ENCODE data around the gene TIPARP. TPM values are rescaled to one million over a fixed set of nuclear protein-coding genes. Genes with fewer than 3 reads are reported as not detected.
"Not testable (repeated sequence)": the region's sequence is repeated elsewhere in the genome, so short reads cannot be mapped to it uniquely, and the experiment has no call there.

TIPARP gene
- total and polyA plus RNA-seq, 4 donors = 15.5 to 44.7 (median 26.9) TPM

- not testable (repeated sequence) for H3K27me3 ChIP-seq (ENCODE audit: control insufficient read depth, insufficient read depth, low read length); DNase-seq (ENCODE audit: low read depth in 4 of 6, low spot score in 6 of 6); H3K9me3 ChIP-seq (ENCODE audit: control insufficient read depth, insufficient read depth, low read length); H3K36me3 ChIP-seq (ENCODE audit: control insufficient read depth, insufficient read depth, low read length); H3K4me3 ChIP-seq (ENCODE audit: low read depth, low read length); H3K4me1 ChIP-seq (ENCODE audit: control insufficient read depth, insufficient read depth, low read length); H3K27ac ChIP-seq (ENCODE audit: low read depth, low read length)
- WGBS (ENCODE audit: insufficient coverage) = no CpG with 5 or more reads among the region's 3 CpGs
These were observed 60.3 kb downstream of the TIPARP start for GRCh38 chr3:156734661-156735060.

- Histone ChIP-seq H3K27me3 (ENCODE audit: control insufficient read depth, insufficient read depth, low read length) (no peaks in the 10 kb centered on the region), H3K36me3 (ENCODE audit: control insufficient read depth, insufficient read depth, low read length) (no peaks in the 10 kb centered on the region), H3K4me3 (ENCODE audit: low read depth, low read length) (no peak overlapping the region), H3K4me1 (ENCODE audit: control insufficient read depth, insufficient read depth, low read length) (no peaks in the 10 kb centered on the region), H3K27ac (ENCODE audit: low read depth, low read length) (no peak overlapping the region), H3K9me3 (ENCODE audit: control insufficient read depth, insufficient read depth, low read length) (no peaks in the 10 kb centered on the region)
- 80% methylated on average over 1 of the region's 4 CpGs for WGBS (ENCODE audit: insufficient coverage)
- DNase-seq (ENCODE audit: low read depth in 4 of 6, low spot score in 6 of 6) = no peak
These were observed 61.1 kb downstream of the TIPARP start for GRCh38 chr3:156735471-156735870.

- not testable (repeated sequence) for H3K27me3 ChIP-seq (ENCODE audit: control insufficient read depth, insufficient read depth, low read length); DNase-seq (ENCODE audit: low read depth in 4 of 6, low spot score in 6 of 6); H3K9me3 ChIP-seq (ENCODE audit: control insufficient read depth, insufficient read depth, low read length); H3K4me1 ChIP-seq (ENCODE audit: control insufficient read depth, insufficient read depth, low read length); H3K36me3 ChIP-seq (ENCODE audit: control insufficient read depth, insufficient read depth, low read length); H3K4me3 ChIP-seq (ENCODE audit: low read depth, low read length); H3K27ac ChIP-seq (ENCODE audit: low read depth, low read length)
- no CpG with 5 or more reads among the region's 3 CpGs for WGBS (ENCODE audit: insufficient coverage)
These were observed 62.7 kb downstream of the TIPARP start for GRCh38 chr3:156737049-156737448.

- Histone ChIP-seq H3K27ac (ENCODE audit: low read depth, low read length) (no peak overlapping the region), H3K36me3 (ENCODE audit: control insufficient read depth, insufficient read depth, low read length) (no peaks in the 10 kb centered on the region), H3K27me3 (ENCODE audit: control insufficient read depth, insufficient read depth, low read length) (no peaks in the 10 kb centered on the region), H3K4me3 (ENCODE audit: low read depth, low read length) (no peak overlapping the region), H3K9me3 (ENCODE audit: control insufficient read depth, insufficient read depth, low read length) (no peaks in the 10 kb centered on the region), H3K4me1 (ENCODE audit: control insufficient read depth, insufficient read depth, low read length) (no peaks in the 10 kb centered on the region)
- 79% methylated on average over 4 of the region's 5 CpGs for WGBS (ENCODE audit: insufficient coverage)
- no peak for DNase-seq (ENCODE audit: low read depth in 4 of 6, low spot score in 6 of 6)
These were observed 63.9 kb downstream of the TIPARP start for GRCh38 chr3:156738251-156738650.

GRCh38 chr3:156739976-156740375 is 65.6 kb downstream of the TIPARP start:
- Histone ChIP-seq H3K4me1 (ENCODE audit: control insufficient read depth, insufficient read depth, low read length) (no peaks in the 10 kb centered on the region), H3K4me3 (ENCODE audit: low read depth, low read length) (no peak overlapping the region), H3K27ac (ENCODE audit: low read depth, low read length) (no peak overlapping the region), H3K36me3 (ENCODE audit: control insufficient read depth, insufficient read depth, low read length) (no peaks in the 10 kb centered on the region), H3K9me3 (ENCODE audit: control insufficient read depth, insufficient read depth, low read length) (no peaks in the 10 kb centered on the region), H3K27me3 (ENCODE audit: control insufficient read depth, insufficient read depth, low read length) (no peaks in the 10 kb centered on the region)
- 100% methylated on average over 1 of the region's 2 CpGs for WGBS (ENCODE audit: insufficient coverage)
- no peak for DNase-seq (ENCODE audit: low read depth in 4 of 6, low spot score in 6 of 6)

GRCh38 chr3:156740581-156740980 is 66.2 kb downstream of the TIPARP start:
- not testable (repeated sequence) for H3K27ac ChIP-seq (ENCODE audit: low read depth, low read length); H3K27me3 ChIP-seq (ENCODE audit: control insufficient read depth, insufficient read depth, low read length); H3K4me1 ChIP-seq (ENCODE audit: control insufficient read depth, insufficient read depth, low read length); DNase-seq (ENCODE audit: low read depth in 4 of 6, low spot score in 6 of 6); H3K9me3 ChIP-seq (ENCODE audit: control insufficient read depth, insufficient read depth, low read length); H3K4me3 ChIP-seq (ENCODE audit: low read depth, low read length); H3K36me3 ChIP-seq (ENCODE audit: control insufficient read depth, insufficient read depth, low read length)
- 97% methylated on average over 34 of the region's 34 CpGs for WGBS (ENCODE audit: insufficient coverage)

- WGBS (ENCODE audit: insufficient coverage) = no CpG with 5 or more reads among the region's 2 CpGs
- Histone ChIP-seq H3K4me3 (ENCODE audit: low read depth, low read length) (no peak overlapping the region), H3K27ac (ENCODE audit: low read depth, low read length) (no peak overlapping the region), H3K4me1 (ENCODE audit: control insufficient read depth, insufficient read depth, low read length) (no peaks in the 10 kb centered on the region), H3K9me3 (ENCODE audit: control insufficient read depth, insufficient read depth, low read length) (no peaks in the 10 kb centered on the region), H3K36me3 (ENCODE audit: control insufficient read depth, insufficient read depth, low read length) (no peaks in the 10 kb centered on the region), H3K27me3 (ENCODE audit: control insufficient read depth, insufficient read depth, low read length) (no peaks in the 10 kb centered on the region)
- DNase-seq (ENCODE audit: low read depth in 4 of 6, low spot score in 6 of 6) = no peak
These were observed 67.5 kb downstream of the TIPARP start for GRCh38 chr3:156741935-156742334.

- DNase-seq (ENCODE audit: low read depth in 4 of 6, low spot score in 6 of 6) = no peak
- H3K27me3 ChIP-seq (ENCODE audit: control insufficient read depth, insufficient read depth, low read length) = no peaks in the 10 kb centered on the region
- peaks cover under 1% of the 10 kb centered on the region for H3K9me3 ChIP-seq (ENCODE audit: control insufficient read depth, insufficient read depth, low read length)
- H3K4me1 ChIP-seq (ENCODE audit: control insufficient read depth, insufficient read depth, low read length) = no peaks in the 10 kb centered on the region
- H3K4me3 ChIP-seq (ENCODE audit: low read depth, low read length) = no peak overlapping the region
- H3K36me3 ChIP-seq (ENCODE audit: control insufficient read depth, insufficient read depth, low read length) = no peaks in the 10 kb centered on the region
- no peak overlapping the region for H3K27ac ChIP-seq (ENCODE audit: low read depth, low read length)
These were observed 68.0 kb downstream of the TIPARP start for GRCh38 chr3:156742401-156742800.

GRCh38 chr3:156743859-156744258 is 69.5 kb downstream of the TIPARP start:
- H3K4me3 ChIP-seq (ENCODE audit: low read depth, low read length) = no peak overlapping the region

GRCh38 chr3:156744631-156745030 is 70.2 kb downstream of the TIPARP start:
- no peak for DNase-seq (ENCODE audit: low read depth in 4 of 6, low spot score in 6 of 6)
- Histone ChIP-seq H3K9me3 (ENCODE audit: control insufficient read depth, insufficient read depth, low read length) (peaks cover 3% of the 10 kb centered on the region), H3K27ac (ENCODE audit: low read depth, low read length) (no peak overlapping the region), H3K27me3 (ENCODE audit: control insufficient read depth, insufficient read depth, low read length) (no peaks in the 10 kb centered on the region), H3K4me1 (ENCODE audit: control insufficient read depth, insufficient read depth, low read length) (peaks cover 4% of the 10 kb centered on the region), H3K36me3 (ENCODE audit: control insufficient read depth, insufficient read depth, low read length) (no peaks in the 10 kb centered on the region), H3K4me3 (ENCODE audit: low read depth, low read length) (no peak overlapping the region)
- 72% methylated on average over 4 of the region's 7 CpGs for WGBS (ENCODE audit: insufficient coverage)

More at GRCh38 chr3:156743859-156744258, 69.5 kb downstream of the TIPARP start:
- H3K9me3 ChIP-seq (ENCODE audit: control insufficient read depth, insufficient read depth, low read length) = peaks cover 3% of the 10 kb centered on the region
- no peak for DNase-seq (ENCODE audit: low read depth in 4 of 6, low spot score in 6 of 6)
- H3K27me3 ChIP-seq (ENCODE audit: control insufficient read depth, insufficient read depth, low read length) = no peaks in the 10 kb centered on the region
- H3K4me1 ChIP-seq (ENCODE audit: control insufficient read depth, insufficient read depth, low read length) = no peaks in the 10 kb centered on the region
- WGBS (ENCODE audit: insufficient coverage) = 87% methylated on average over 3 of the region's 5 CpGs
- no peaks in the 10 kb centered on the region for H3K36me3 ChIP-seq (ENCODE audit: control insufficient read depth, insufficient read depth, low read length)
- no peak overlapping the region for H3K27ac ChIP-seq (ENCODE audit: low read depth, low read length)
